PC-9 (cell line): ENCODE measurements around the gene KCTD16. TPM values are rescaled to one million over a fixed set of nuclear protein-coding genes. Genes with fewer than 3 reads are reported as not detected.

Source experiments
- BruUV-seq: library from RNA; stranded (reverse); fragments of 400-500 nt; replicated peaks from 2 replicates; lab custom pipeline; 2021; lab: Mats Ljungman, UMichigan
- CTCF ChIA-PET: fragments of 300-600 bp; sonication (Branson Sonifier 250); formaldehyde crosslinking; loops from one replicate; lab custom pipeline; 2022; ENCODE audit warnings: antibody characterized with exemption; lab: Charles Lee
- POLR2A ChIA-PET: fragments of 300-600 bp; sonication (Branson Sonifier 250); formaldehyde crosslinking; loops from one replicate; lab custom pipeline; 2022; ENCODE audit warnings: antibody characterized with exemption; ENCODE audit not compliant: unreplicated experiment; lab: Charles Lee
- DNase-seq, 2 experiments: peaks; one replicate each; pipeline versions ENCODE4 v3.0.0 to v3.0.0-alpha.2; 2015 to 2022; ENCODE audit warnings: mixed read lengths in 1 of 2
- H2AFZ ChIP-seq: fragments of 200-600 bp; sonication (generic); 2 replicates; pipeline ENCODE4 v1.8.1; 2017; ENCODE audit warnings: antibody characterized with exemption
- H3F3A ChIP-seq: fragments of 200-600 bp; sonication (generic); 2 replicates; pipeline ENCODE4 v1.8.1; 2017; ENCODE audit warnings: antibody characterized with exemption, mild to moderate bottlenecking, low read depth; ENCODE audit not compliant: insufficient read depth
- H3K27ac ChIP-seq: fragments of 200-600 bp; sonication (generic); 2 replicates; pipeline ENCODE4 v1.6.1; 2016; ENCODE audit warnings: mixed run types
- H3K27me3 ChIP-seq: fragments of 200-600 bp; sonication (generic); 2 replicates; pipeline ENCODE4 v1.6.1; 2016; ENCODE audit warnings: low read depth, mixed run types; ENCODE audit not compliant: insufficient read depth
- H3K36me3 ChIP-seq: fragments of 200-600 bp; sonication (generic); 2 replicates; pipeline ENCODE4 v1.6.1; 2016; ENCODE audit warnings: low read depth, mixed run types
- H3K4me1 ChIP-seq: fragments of 200-600 bp; sonication (generic); replicated peaks from 2 replicates; pipeline ENCODE4 v1.6.1; 2016; ENCODE audit warnings: mixed run types; ENCODE audit not compliant: insufficient read depth
- H3K4me2 ChIP-seq: fragments of 200-600 bp; sonication (generic); 2 replicates; pipeline ENCODE4 v1.6.1; 2017; ENCODE audit warnings: mixed run types
- H3K4me3 ChIP-seq: fragments of 200-600 bp; sonication (generic); 2 replicates; pipeline ENCODE4 v1.6.1; 2016; ENCODE audit warnings: mixed run types
- H3K79me2 ChIP-seq: fragments of 200-600 bp; sonication (generic); 2 replicates; pipeline ENCODE4 v1.6.1; 2017; ENCODE audit warnings: low read depth, mixed run types
- H3K9me2 ChIP-seq: fragments of 200-600 bp; sonication (generic); 2 replicates; pipeline ENCODE4 v1.8.1; 2017; ENCODE audit warnings: mild to moderate bottlenecking; ENCODE audit not compliant: insufficient read depth
- H3K9me3 ChIP-seq: fragments of 200-600 bp; sonication (generic); 2 replicates; pipeline ENCODE4 v1.8.1; 2016; ENCODE audit warnings: low read depth; ENCODE audit not compliant: insufficient read depth
- H4K20me1 ChIP-seq: fragments of 200-600 bp; sonication (generic); 2 replicates; pipeline ENCODE4 v1.8.1; 2017; ENCODE audit not compliant: insufficient read depth
- EZH2 ChIP-seq: fragments of 200-600 bp; sonication (generic); IDR thresholded peaks from 2 replicates; pipeline ENCODE4 v1.8.0; 2017; ENCODE audit warnings: antibody characterized with exemption, low read depth
- intact Hi-C: fragments of 100-400 bp; cut with micrococcal nuclease; formaldehyde crosslinking; loops from one replicate; pipeline ENCODE4 v1.10.0; 2022; ENCODE audit not compliant: unreplicated experiment
- total RNA-seq: library from RNA; stranded (reverse); gene quantifications from 2 replicates; pipeline ENCODE4 v1.2.3, GENCODE V29; 2021
- TF ChIP-seq, protein P1 (sequence below): fragments of 200-600 bp; sonication (generic); conservative IDR thresholded peaks from 2 replicates; pipeline ENCODE4 v1.6.1; 2017; ENCODE audit warnings: mixed run types, antibody characterized with exemption, mild to moderate bottlenecking, moderate library complexity

Gene KCTD16
- total RNA-seq, 1 experiment from 2014 or later = 0.33 TPM

DNA sequence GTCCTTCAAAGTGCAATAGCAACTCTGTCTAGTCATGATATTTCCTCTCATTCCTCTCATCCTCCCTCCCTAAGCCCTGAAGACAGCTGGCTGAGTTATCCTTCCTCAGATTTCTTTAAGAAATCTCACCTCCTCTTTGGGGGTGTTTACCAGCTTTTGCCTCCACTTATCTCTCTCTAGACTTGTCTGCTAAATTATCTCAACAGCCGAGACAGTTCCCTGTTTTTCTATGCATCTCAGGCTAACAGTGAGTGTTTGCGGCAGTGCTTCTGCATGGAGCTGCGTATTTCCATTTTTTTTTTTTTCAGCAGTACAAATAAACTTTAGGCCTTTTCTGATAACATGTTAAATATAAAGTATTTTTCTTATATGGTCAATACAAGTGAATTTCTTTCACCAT lies 20.9 kb downstream of the KCTD16 start:
- ChIA-PET CTCF (interaction anchor here (0.6 kb wide), 1 partner anchor 1940 kb away, joined by 4 read pairs; no protein-coding TSS in a partner anchor), POLR2A (no interaction called here)
- Histone ChIP-seq H3K4me3 (peak overlapping the region; percentile 21; the same call in 1 of the 2 replicates), H3K27ac (no peak overlapping the region), H3K27me3 (no peaks in the 10 kb centered on the region), H4K20me1 (no peaks in the 10 kb centered on the region), H3F3A (no peaks in the 10 kb centered on the region), H3K79me2 (no peaks in the 10 kb centered on the region), H3K36me3 (no peaks in the 10 kb centered on the region), H3K9me3 (0 out of 2 replicates have a peak, but pooled peaks cover 4% of the 10 kb centered on the region), H3K4me1 (peaks cover 20% of the 10 kb centered on the region), H2AFZ (0 out of 2 replicates have a peak overlapping the region, but pooled peaks have one; percentile 55), H3K9me2 (no peaks in the 10 kb centered on the region), H3K4me2 (peak overlapping the region; percentile 47; the same call in 1 of the 2 replicates)
- intact Hi-C loops = loop anchor here (5.0 kb wide), 2 partner anchors 1269 to 1534 kb away; no protein-coding TSS in a partner anchor
- DNase-seq = no peak
- no peak for TF ChIP-seq EZH2
- TF ChIP-seq, protein P1, sequence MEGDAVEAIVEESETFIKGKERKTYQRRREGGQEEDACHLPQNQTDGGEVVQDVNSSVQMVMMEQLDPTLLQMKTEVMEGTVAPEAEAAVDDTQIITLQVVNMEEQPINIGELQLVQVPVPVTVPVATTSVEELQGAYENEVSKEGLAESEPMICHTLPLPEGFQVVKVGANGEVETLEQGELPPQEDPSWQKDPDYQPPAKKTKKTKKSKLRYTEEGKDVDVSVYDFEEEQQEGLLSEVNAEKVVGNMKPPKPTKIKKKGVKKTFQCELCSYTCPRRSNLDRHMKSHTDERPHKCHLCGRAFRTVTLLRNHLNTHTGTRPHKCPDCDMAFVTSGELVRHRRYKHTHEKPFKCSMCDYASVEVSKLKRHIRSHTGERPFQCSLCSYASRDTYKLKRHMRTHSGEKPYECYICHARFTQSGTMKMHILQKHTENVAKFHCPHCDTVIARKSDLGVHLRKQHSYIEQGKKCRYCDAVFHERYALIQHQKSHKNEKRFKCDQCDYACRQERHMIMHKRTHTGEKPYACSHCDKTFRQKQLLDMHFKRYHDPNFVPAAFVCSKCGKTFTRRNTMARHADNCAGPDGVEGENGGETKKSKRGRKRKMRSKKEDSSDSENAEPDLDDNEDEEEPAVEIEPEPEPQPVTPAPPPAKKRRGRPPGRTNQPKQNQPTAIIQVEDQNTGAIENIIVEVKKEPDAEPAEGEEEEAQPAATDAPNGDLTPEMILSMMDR = no peak
- BruUV-seq = no TSS peak

DNA sequence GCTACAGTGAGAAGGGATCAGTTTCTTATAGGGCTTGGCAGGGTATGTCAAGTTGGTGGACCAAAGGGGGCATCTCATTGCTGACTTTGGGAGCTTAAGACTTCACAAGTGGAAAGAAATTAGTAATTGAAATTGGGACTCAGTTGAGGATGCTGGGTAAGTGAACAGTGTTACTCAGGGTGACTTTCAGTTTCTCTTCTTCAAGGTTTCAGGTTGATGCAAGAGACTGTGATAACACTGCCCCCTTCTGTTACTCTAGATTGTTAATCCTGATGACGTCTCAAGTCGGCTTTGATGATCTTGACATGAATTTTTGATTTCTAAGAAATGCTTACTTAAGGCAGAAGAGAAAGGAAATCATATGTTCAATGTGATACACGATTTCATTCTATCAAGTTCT lies 21.3 kb downstream of the KCTD16 start:
- no peak for TF ChIP-seq EZH2
- TF ChIP-seq, protein P1 = peak; percentile 49; the same call in 1 of the 2 replicates
- peak in 1 of 2 experiments; percentile 56 for DNase-seq
- H2AFZ ChIP-seq = 0 out of 2 replicates have a peak overlapping the region, but pooled peaks have one; percentile 55
- H3K27me3 ChIP-seq = no peaks in the 10 kb centered on the region
- no peaks in the 10 kb centered on the region for H3F3A ChIP-seq
- peaks cover 20% of the 10 kb centered on the region for H3K4me1 ChIP-seq
- no peaks in the 10 kb centered on the region for H3K36me3 ChIP-seq
- no peaks in the 10 kb centered on the region for H4K20me1 ChIP-seq
- H3K79me2 ChIP-seq = no peaks in the 10 kb centered on the region
- no peak overlapping the region for H3K27ac ChIP-seq
- BruUV-seq = no TSS peak
- ChIA-PET POLR2A (no interaction called here), CTCF (interaction anchor here (0.6 kb wide), 1 partner anchor 1939 kb away, joined by 4 read pairs; no protein-coding TSS in a partner anchor)
- H3K4me2 ChIP-seq = peak overlapping the region; percentile 47; the same call in 1 of the 2 replicates
- H3K9me3 ChIP-seq = 0 out of 2 replicates have a peak, but pooled peaks cover 4% of the 10 kb centered on the region
- intact Hi-C loops = loop anchor here (5.0 kb wide), 2 partner anchors 1270 to 1535 kb away; no protein-coding TSS in a partner anchor
- H3K9me2 ChIP-seq = no peaks in the 10 kb centered on the region
- peak overlapping the region; percentile 21; the same call in 1 of the 2 replicates for H3K4me3 ChIP-seq

DNA sequence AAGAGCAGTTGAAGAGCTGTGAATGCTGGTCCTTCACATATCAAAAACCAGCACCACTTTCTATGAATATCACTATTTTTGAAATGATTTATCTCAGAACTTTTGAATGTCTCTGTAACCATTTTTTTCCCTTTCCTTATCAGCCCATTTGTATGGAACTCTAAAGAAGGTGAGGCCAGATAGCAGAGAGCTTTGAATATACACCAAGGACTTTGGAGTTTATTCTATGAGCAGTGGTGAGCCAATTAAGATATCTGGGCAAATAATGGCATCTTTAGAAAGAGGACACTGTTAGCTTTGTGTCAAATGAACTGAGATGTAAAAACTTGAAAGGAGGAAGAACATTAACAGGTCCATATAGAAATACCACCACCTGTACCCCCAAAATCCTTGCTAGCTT lies 22.0 kb downstream of the KCTD16 start:
- Histone ChIP-seq H3K4me3 (no peak overlapping the region), H4K20me1 (no peaks in the 10 kb centered on the region), H3K27ac (no peak overlapping the region), H3K79me2 (no peaks in the 10 kb centered on the region), H2AFZ (no peak overlapping the region), H3K4me1 (peaks cover 15% of the 10 kb centered on the region), H3K4me2 (no peak overlapping the region), H3F3A (no peaks in the 10 kb centered on the region; the same call in 1 of the 2 replicates), H3K9me3 (0 out of 2 replicates have a peak, but pooled peaks cover 4% of the 10 kb centered on the region), H3K9me2 (no peaks in the 10 kb centered on the region), H3K36me3 (no peaks in the 10 kb centered on the region), H3K27me3 (no peaks in the 10 kb centered on the region)
- no peak for DNase-seq
- intact Hi-C loops = loop anchor here (5.0 kb wide), 2 partner anchors 1270 to 1535 kb away; no protein-coding TSS in a partner anchor
- POLR2A ChIA-PET = no interaction called here
- CTCF ChIA-PET = interaction anchor here (0.6 kb wide), 2 partner anchors 189 to 1855 kb away, joined by 6 to 8 read pairs; no protein-coding TSS in a partner anchor
- no TSS peak for BruUV-seq
- TF ChIP-seq, protein P1 = no peak
- TF ChIP-seq EZH2 = no peak
